Body of pancreas (tissue), 4 donors: Measurements from ENCODE around the gene ANKRD31.

Experiments
- POLR2A ChIP-seq, 3 donors: fragments of 450-650 bp; IDR thresholded peaks; one replicate each; pipeline ENCODE4 v1.6.1; 2016; ENCODE audit warnings: antibody characterized with exemption in 3 of 3, mild to moderate bottlenecking in 2 of 3
- TF ChIP-seq, protein P1 (sequence below), 7 experiments: fragments of 450-650 bp in 4 of 7; fragments of 200-600 bp in 3 of 7; sonication (generic) in 3 of 7; IDR thresholded peaks; one replicate each; pipeline ENCODE4 v1.5.1; 2016 to 2019; ENCODE audit warnings: antibody characterized with exemption in 7 of 7

DNA sequence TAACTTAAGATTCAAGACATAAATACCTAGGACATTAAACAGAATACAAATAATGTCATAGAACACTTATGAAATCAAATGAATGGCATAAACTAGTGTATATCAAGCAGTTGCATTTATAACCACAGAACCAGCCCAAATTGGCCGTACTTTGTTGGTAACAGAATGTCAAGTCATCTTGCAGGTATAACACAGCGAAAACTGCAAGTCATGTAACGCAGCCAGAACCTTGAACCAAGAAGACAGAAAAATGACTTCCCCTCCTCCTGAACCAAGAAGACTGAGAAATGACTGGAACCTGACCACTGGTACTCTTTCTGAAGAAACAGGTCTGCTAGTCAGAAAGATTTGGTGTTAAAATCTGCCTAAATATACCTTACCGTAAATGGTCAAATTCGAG, 38.9 kb downstream of the ANKRD31 start:
- TF ChIP-seq, protein P1, sequence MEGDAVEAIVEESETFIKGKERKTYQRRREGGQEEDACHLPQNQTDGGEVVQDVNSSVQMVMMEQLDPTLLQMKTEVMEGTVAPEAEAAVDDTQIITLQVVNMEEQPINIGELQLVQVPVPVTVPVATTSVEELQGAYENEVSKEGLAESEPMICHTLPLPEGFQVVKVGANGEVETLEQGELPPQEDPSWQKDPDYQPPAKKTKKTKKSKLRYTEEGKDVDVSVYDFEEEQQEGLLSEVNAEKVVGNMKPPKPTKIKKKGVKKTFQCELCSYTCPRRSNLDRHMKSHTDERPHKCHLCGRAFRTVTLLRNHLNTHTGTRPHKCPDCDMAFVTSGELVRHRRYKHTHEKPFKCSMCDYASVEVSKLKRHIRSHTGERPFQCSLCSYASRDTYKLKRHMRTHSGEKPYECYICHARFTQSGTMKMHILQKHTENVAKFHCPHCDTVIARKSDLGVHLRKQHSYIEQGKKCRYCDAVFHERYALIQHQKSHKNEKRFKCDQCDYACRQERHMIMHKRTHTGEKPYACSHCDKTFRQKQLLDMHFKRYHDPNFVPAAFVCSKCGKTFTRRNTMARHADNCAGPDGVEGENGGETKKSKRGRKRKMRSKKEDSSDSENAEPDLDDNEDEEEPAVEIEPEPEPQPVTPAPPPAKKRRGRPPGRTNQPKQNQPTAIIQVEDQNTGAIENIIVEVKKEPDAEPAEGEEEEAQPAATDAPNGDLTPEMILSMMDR (IDR thresholded peaks at IDR 0.05), result no peak
- TF ChIP-seq POLR2A (IDR thresholded peaks at IDR 0.05), result no peak
